Measurements from ENCODE around the gene ANKRD1. TPM values are rescaled to one million over a fixed set of nuclear protein-coding genes. Genes with fewer than 3 reads are reported as not detected.
"Not testable (repeated sequence)": the region's sequence is repeated elsewhere in the genome, so short reads cannot be mapped to it uniquely, and the experiment has no call there.

The ANKRD1 gene
- total RNA-seq, 2 donors from 2014 or later, result not detected

DNA sequence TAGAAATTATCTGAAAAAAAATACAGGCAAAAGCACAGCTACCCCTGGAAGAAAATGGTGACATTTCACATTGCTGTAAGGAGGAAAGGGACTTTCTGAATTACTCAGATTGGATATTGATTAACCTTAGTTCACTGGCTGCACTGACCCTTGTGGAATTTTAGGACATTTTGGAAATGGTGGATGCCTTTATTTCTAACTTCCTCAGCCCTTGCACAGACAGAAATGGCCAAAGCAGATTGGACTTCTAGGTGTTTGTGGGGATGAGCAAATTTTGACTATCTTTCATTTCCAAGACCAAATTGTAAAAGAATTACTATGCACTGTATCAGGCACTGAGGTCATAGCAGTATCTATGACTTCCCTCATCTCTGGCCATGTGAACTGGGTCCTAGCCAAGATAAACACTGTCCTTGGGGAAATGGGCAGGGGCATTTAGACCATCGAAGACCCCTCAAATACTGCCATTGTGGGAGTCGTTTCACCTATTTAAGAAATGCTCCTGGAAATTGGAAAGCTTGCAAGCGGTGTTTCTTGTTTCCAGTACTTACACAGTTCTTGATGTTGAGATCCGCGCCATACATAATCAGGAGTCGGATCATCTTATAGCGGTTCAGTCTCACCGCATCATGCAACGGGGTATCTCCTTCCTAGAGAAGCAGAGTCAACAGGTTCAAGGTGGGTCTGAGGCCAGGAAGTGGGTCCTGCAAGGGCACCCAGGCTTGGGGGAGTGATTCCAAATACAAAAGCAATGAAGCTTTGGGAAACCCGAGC, 5.7 kb downstream of the ANKRD1 start:
- Mint-ChIP-seq H3K27ac (no peak overlapping the region), H3K4me3 (no peak overlapping the region), H3K4me1 (ENCODE audit: low read depth) (no peaks in the 10 kb centered on the region), H3K36me3 (ENCODE audit: insufficient read depth in 2 of 2) (no peaks in the 10 kb centered on the region), H3K9me3 (no peaks in the 10 kb centered on the region), H3K27me3 (ENCODE audit: low read depth) (peaks cover 12% of the 10 kb centered on the region)
- DNase-seq, result no peak
- no peak for ATAC-seq (replicated peaks in 1 of 2)

DNA sequence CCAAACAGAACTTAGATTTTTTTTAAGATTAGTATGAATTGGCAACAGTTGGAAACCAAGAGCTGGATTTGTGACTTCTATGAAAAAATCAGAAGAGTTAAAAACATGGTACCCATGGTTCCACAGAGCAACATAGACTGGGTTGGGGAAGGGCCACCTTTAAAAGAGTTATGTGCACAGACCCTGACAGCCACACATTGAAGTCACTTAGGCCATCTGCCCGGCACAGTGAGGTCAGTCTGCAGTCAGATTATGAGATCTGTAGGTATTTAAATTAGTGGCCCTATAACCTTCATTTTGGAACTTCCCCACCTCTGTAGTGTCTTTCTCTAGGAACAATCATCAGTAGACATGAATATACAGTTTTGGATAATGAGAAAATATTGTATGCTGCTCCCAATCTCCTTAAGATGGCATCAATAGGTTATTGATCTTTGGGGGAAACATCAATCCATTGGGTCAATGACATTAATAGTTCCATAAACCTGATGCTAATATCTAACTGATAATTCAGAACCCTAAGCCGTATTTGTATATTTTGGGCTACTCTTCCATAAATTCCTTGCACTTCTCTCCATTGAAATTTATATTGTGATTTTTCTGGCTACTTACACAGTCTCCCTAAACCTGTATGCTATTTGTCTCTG, 7.0 kb downstream of the ANKRD1 start:
- Mint-ChIP-seq H3K4me3 (no peak overlapping the region), H3K27ac (no peak overlapping the region), H3K36me3 (ENCODE audit: insufficient read depth in 2 of 2) (no peaks in the 10 kb centered on the region), H3K27me3 (ENCODE audit: low read depth) (peaks cover 5% of the 10 kb centered on the region), H3K9me3 (no peaks in the 10 kb centered on the region), H3K4me1 (ENCODE audit: low read depth) (no peaks in the 10 kb centered on the region)
- DNase-seq (no peak), ATAC-seq (replicated peaks in 1 of 2) (no peak)

- Mint-ChIP-seq H3K9me3 (no peaks in the 10 kb centered on the region), H3K27ac (no peak overlapping the region), H3K27me3 (ENCODE audit: low read depth) (peaks cover 5% of the 10 kb centered on the region), H3K4me1 (ENCODE audit: low read depth) (no peaks in the 10 kb centered on the region), H3K4me3 (no peak overlapping the region), H3K36me3 (ENCODE audit: insufficient read depth in 2 of 2) (no peaks in the 10 kb centered on the region)
- no peak for DNase-seq
- no peak for ATAC-seq (replicated peaks in 1 of 2)
Measured at GRCh38 chr10:90912854-90913479, 7.9 kb downstream of the ANKRD1 start.

DNA sequence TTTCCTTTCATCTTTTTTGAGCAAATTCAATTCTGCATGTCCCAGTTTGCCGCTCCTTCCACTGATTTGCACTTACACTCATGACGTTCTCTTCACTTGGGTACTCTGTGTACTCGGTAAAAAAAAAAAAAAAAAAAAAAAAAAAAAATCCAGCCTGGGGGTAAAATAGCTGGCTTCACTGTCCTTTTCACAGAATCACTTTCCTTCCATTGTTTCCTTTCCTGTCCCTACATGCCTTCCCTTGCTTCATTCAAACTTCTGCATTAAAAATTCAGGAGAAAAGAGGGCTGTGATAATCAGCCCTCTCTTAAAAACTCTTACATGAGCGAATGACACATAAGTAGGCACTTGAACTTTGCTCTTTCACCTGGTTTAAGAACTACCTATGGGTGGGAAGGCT, 8.7 kb downstream of the ANKRD1 start:
- peaks cover 5% of the 10 kb centered on the region for H3K27me3 Mint-ChIP-seq (ENCODE audit: low read depth)
- H3K9me3 Mint-ChIP-seq, result no peaks in the 10 kb centered on the region
- no peak for DNase-seq
- H3K4me1 Mint-ChIP-seq (ENCODE audit: low read depth), result no peaks in the 10 kb centered on the region
- no peak overlapping the region for H3K4me3 Mint-ChIP-seq
- no peak for ATAC-seq (replicated peaks in 1 of 2)
- H3K36me3 Mint-ChIP-seq (ENCODE audit: insufficient read depth in 2 of 2), result no peaks in the 10 kb centered on the region
- no peak overlapping the region for H3K27ac Mint-ChIP-seq

GRCh38 chr10:90911133-90912051, 9.5 kb downstream of the ANKRD1 start:
- DNase-seq, result peak; percentile 43 to 62
- no peak overlapping the region for H3K27ac Mint-ChIP-seq
- peak; percentile 67 to 72 for ATAC-seq (replicated peaks in 1 of 2)

DNA sequence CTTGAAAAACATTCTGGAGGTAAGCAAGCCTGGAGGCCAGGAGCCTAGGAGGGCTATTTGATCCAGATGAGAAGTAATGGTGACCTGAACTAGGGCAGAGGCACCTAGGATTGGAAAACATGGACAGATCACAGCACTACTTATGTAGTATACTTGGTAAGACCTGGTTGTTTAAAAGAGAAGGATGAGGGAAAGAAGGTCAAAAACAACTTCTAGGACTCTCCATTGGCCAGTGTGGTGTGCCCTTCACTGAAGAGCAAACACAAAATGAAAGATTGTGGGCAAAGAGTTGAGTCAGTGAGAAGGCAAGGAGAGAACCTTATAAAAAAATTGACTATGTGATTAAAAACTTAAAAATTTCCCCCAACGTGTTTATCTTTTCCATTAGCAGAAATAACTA, 14.3 kb downstream of the ANKRD1 start:
- DNase-seq, result peak; percentile 5 to 12
- Mint-ChIP-seq H3K9me3 (peaks cover 2% of the 10 kb centered on the region in 2 donors), H3K4me3 (peak overlapping the region; percentile 31 to 68)

More at GRCh38 chr10:90911133-90912051, 9.5 kb downstream of the ANKRD1 start:
- Mint-ChIP-seq H3K4me1 (ENCODE audit: low read depth) (peaks cover 5% of the 10 kb centered on the region), H3K36me3 (ENCODE audit: insufficient read depth in 2 of 2) (no peaks in the 10 kb centered on the region), H3K4me3 (no peak overlapping the region), H3K9me3 (no peaks in the 10 kb centered on the region), H3K27me3 (ENCODE audit: low read depth) (peaks cover 5% of the 10 kb centered on the region)

DNA sequence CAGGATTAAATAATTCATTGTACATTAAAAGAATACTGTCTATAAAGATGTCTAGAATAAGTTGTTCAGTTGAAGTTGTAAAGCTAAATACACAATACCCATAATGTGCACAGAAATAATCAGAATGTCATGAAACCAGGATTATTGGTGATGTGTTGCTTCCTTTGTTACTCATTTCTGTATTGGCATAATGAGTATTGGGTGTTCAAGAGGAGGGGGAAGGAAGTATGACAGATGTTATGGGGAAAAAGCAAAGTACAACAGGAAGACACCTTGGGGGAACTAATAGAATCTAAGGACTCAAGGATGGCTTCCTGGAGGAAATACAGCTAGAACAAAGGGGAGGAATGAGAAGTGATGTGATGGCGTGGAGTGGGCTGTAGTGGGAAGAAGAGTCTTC, 15.0 kb downstream of the ANKRD1 start:
- DNase-seq (no peak), ATAC-seq (replicated peaks in 1 of 2) (peak; percentile 70 to 77)
- peak overlapping the region; percentile 90 for H3K27ac Mint-ChIP-seq
- H3K4me1 Mint-ChIP-seq (ENCODE audit: low read depth), result peaks cover 18% of the 10 kb centered on the region
- no peaks in the 10 kb centered on the region for H3K27me3 Mint-ChIP-seq (ENCODE audit: low read depth)
- peaks cover 2% of the 10 kb centered on the region in 2 donors for H3K9me3 Mint-ChIP-seq
- H3K36me3 Mint-ChIP-seq (ENCODE audit: insufficient read depth in 2 of 2), result peaks cover 5 to 8% of the 10 kb centered on the region in 2 donors
- H3K4me3 Mint-ChIP-seq, result peak overlapping the region; percentile 31 to 68

More for the DNA sequence above, 14.3 kb downstream of the ANKRD1 start:
- no peaks in the 10 kb centered on the region for H3K27me3 Mint-ChIP-seq (ENCODE audit: low read depth)
- peak overlapping the region; percentile 90 for H3K27ac Mint-ChIP-seq
- ATAC-seq (replicated peaks in 1 of 2), result peak; percentile 68 to 81
- H3K36me3 Mint-ChIP-seq (ENCODE audit: insufficient read depth in 2 of 2), result peaks cover 5 to 6% of the 10 kb centered on the region in 2 donors
- peaks cover 18% of the 10 kb centered on the region for H3K4me1 Mint-ChIP-seq (ENCODE audit: low read depth)

- not testable (repeated sequence) for H3K27me3 Mint-ChIP-seq (ENCODE audit: low read depth); ATAC-seq (replicated peaks in 1 of 2); H3K4me1 Mint-ChIP-seq (ENCODE audit: low read depth); H3K4me3 Mint-ChIP-seq; DNase-seq; H3K9me3 Mint-ChIP-seq
- Mint-ChIP-seq H3K36me3 (ENCODE audit: insufficient read depth in 2 of 2) (peaks cover 10 to 32% of the 10 kb centered on the region in 2 donors), H3K27ac (peak overlapping the region; percentile 55)
Measured at GRCh38 chr10:90896916-90897315, 24.0 kb downstream of the ANKRD1 start.

DNA sequence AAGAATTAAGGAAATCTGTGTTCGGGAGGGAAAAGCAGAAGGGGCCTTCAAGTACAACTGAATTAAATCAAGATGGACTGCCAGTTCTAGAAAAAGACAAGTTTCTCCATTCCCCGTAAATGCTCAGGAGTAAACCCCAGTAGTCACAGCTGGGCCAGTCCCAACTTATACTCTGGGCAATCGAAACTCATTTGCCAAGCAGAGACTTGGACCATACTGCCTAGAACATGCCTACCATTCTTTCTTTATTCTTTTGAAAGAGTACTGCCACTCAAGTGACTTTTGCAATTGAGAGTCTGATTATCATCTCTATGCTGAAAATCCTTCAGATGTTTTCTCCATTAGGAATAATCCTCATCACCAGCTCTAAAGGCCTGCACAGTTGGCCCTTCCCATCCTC, 27.7 kb downstream of the ANKRD1 start:
- Mint-ChIP-seq H3K27ac (no peak overlapping the region), H3K4me3 (no peak overlapping the region), H3K36me3 (ENCODE audit: insufficient read depth in 2 of 2) (peaks cover 17 to 47% of the 10 kb centered on the region in 2 donors), H3K27me3 (ENCODE audit: low read depth) (no peaks in the 10 kb centered on the region), H3K4me1 (ENCODE audit: low read depth) (peaks cover 8% of the 10 kb centered on the region), H3K9me3 (no peaks in the 10 kb centered on the region)
- DNase-seq (no peak), ATAC-seq (replicated peaks in 1 of 2) (no peak)

DNA sequence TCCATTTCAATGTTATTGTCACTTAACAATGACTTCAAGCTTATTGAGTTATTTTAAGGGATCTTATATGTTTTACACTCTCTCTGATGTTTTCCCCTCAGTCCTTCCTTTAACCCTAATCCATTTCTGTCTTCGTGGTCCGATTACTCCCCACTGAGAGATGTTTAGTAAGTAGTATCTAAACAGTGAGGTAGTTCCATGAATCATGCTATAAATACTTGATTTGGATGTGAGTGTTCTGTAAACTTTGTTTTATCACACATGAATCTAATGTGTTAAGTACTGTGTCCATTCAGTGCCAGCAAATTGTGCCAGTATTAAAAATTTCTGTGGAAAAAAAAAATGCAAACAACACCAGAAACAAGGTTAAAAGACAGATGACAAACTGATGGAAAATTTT, 30.5 kb downstream of the ANKRD1 start:
- peaks cover 22 to 53% of the 10 kb centered on the region in 2 donors for H3K36me3 Mint-ChIP-seq (ENCODE audit: insufficient read depth in 2 of 2)
- DNase-seq, result no peak
- no peak overlapping the region for H3K4me3 Mint-ChIP-seq
- no peaks in the 10 kb centered on the region for H3K27me3 Mint-ChIP-seq (ENCODE audit: low read depth)
- peak overlapping the region; percentile 71 for H3K27ac Mint-ChIP-seq
- H3K4me1 Mint-ChIP-seq (ENCODE audit: low read depth), result no peaks in the 10 kb centered on the region
- ATAC-seq (replicated peaks in 1 of 2), result no peak
- H3K9me3 Mint-ChIP-seq, result no peaks in the 10 kb centered on the region

GRCh38 chr10:90889636-90890035, 31.3 kb downstream of the ANKRD1 start:
- H3K4me1 Mint-ChIP-seq (ENCODE audit: low read depth), result no peaks in the 10 kb centered on the region
- DNase-seq (no peak), ATAC-seq (replicated peaks in 1 of 2) (no peak)
- no peak overlapping the region for H3K4me3 Mint-ChIP-seq
- peaks cover 21 to 56% of the 10 kb centered on the region in 2 donors for H3K36me3 Mint-ChIP-seq (ENCODE audit: insufficient read depth in 2 of 2)
- no peaks in the 10 kb centered on the region for H3K9me3 Mint-ChIP-seq
- no peak overlapping the region for H3K27ac Mint-ChIP-seq
- no peaks in the 10 kb centered on the region for H3K27me3 Mint-ChIP-seq (ENCODE audit: low read depth)

DNA sequence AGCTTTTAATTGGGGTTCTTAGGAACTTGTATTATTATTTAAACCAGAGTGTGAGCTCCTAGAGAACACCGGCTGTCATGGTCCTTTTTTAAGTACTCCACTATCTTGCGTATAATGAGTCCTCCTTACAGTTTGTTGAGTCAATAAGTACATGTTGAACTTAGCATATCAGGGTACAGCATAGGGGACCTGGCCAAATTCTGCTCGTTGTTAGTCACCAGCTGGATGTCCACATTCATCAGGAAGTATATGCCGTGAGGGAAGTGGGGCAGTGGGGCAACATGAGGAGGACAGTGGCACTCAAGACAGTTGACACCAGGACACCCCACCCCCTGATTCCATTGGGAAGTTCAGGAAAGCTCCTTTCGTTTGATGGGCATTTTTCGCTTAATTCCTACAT, 32.5 kb downstream of the ANKRD1 start:
- DNase-seq (no peak), ATAC-seq (replicated peaks in 1 of 2) (no peak)
- no peak overlapping the region for H3K27ac Mint-ChIP-seq
- H3K27me3 Mint-ChIP-seq (ENCODE audit: low read depth), result no peaks in the 10 kb centered on the region
- H3K4me3 Mint-ChIP-seq, result no peak overlapping the region
- peaks cover 15 to 55% of the 10 kb centered on the region in 2 donors for H3K36me3 Mint-ChIP-seq (ENCODE audit: insufficient read depth in 2 of 2)
- no peaks in the 10 kb centered on the region for H3K4me1 Mint-ChIP-seq (ENCODE audit: low read depth)
- no peaks in the 10 kb centered on the region for H3K9me3 Mint-ChIP-seq
